Measurements from ENCODE around the gene ARPP19.

Gene ARPP19

GRCh38 chr15:52509500-52510245 is 59.2 kb downstream of the ARPP19 start:
- DNase-seq, result no peak

GRCh38 chr15:52506549-52506948 is 62.3 kb downstream of the ARPP19 start:
- no peak for DNase-seq

GRCh38 chr15:52505151-52505550 is 63.7 kb downstream of the ARPP19 start:
- no peak for DNase-seq

GRCh38 chr15:52503788-52504496 is 64.9 kb downstream of the ARPP19 start:
- DNase-seq, result no peak

GRCh38 chr15:52502608-52503007 is 66.2 kb downstream of the ARPP19 start:
- no peak for DNase-seq

GRCh38 chr15:52499506-52499905 is 69.3 kb downstream of the ARPP19 start:
- DNase-seq, result no peak

- no peak for DNase-seq
Measured at GRCh38 chr15:52498706-52499105, 70.1 kb downstream of the ARPP19 start.
